Hepatocyte (in vitro differentiated cells): ENCODE data around the gene DCAF5. TPM values are rescaled to one million over a fixed set of nuclear protein-coding genes. Genes with fewer than 3 reads are reported as not detected.
A peak's percentile ranks its signal among the peaks of the same experiment; 100 is the strongest.

ENCODE experiments used
- DNase-seq: peaks from one replicate; pipeline ENCODE4 v3.0.0-alpha.2; 2016; ENCODE audit warnings: low spot score
- H2AFZ ChIP-seq: fragments of 200-600 bp; sonication (generic); 2 replicates; pipeline ENCODE4 v1.6.0; 2016; ENCODE audit warnings: antibody characterized with exemption, mild to moderate bottlenecking
- H3K27ac ChIP-seq: fragments of 200-600 bp; sonication (generic); 2 replicates; pipeline ENCODE4 v1.5.1; 2016; ENCODE audit warnings: mild to moderate bottlenecking
- H3K27me3 ChIP-seq: fragments of 200-600 bp; sonication (generic); 2 replicates; pipeline ENCODE4 v1.6.1; 2016
- H3K36me3 ChIP-seq: fragments of 200-600 bp; sonication (generic); replicated peaks from 2 replicates; pipeline ENCODE4 v1.5.1; 2016; ENCODE audit warnings: low read depth; ENCODE audit not compliant: insufficient read depth
- H3K4me1 ChIP-seq: fragments of 200-600 bp; sonication (generic); 2 replicates; pipeline ENCODE4 v1.5.1; 2016; ENCODE audit warnings: mild to moderate bottlenecking, moderate library complexity; ENCODE audit not compliant: insufficient read depth
- H3K4me2 ChIP-seq: fragments of 200-600 bp; sonication (generic); 2 replicates; pipeline ENCODE4 v1.6.0; 2016
- H3K4me3 ChIP-seq: fragments of 200-600 bp; sonication (generic); 2 replicates; pipeline ENCODE4 v1.5.1; 2016; ENCODE audit warnings: mild to moderate bottlenecking
- H3K79me2 ChIP-seq: fragments of 200-600 bp; sonication (generic); 2 replicates; pipeline ENCODE4 v1.6.0; 2017; ENCODE audit warnings: mild to moderate bottlenecking
- H3K9me2 ChIP-seq: fragments of 200-600 bp; sonication (generic); replicated peaks from 2 replicates; pipeline ENCODE4 v1.6.0; 2017; ENCODE audit warnings: mild to moderate bottlenecking; ENCODE audit not compliant: insufficient read depth
- H3K9me3 ChIP-seq: fragments of 200-600 bp; sonication (generic); 2 replicates; pipeline ENCODE4 v1.5.1; 2016; ENCODE audit warnings: low read depth, mild to moderate bottlenecking
- H4K20me1 ChIP-seq: fragments of 200-600 bp; sonication (generic); 2 replicates; pipeline ENCODE4 v1.6.0; 2016; ENCODE audit warnings: mild to moderate bottlenecking; ENCODE audit not compliant: insufficient read depth, poor library complexity, severe bottlenecking
- CTCF ChIP-seq: fragments of 200-600 bp; sonication (generic); IDR thresholded peaks from 2 replicates; pipeline ENCODE4 v1.5.1; 2016; ENCODE audit warnings: antibody characterized with exemption, mild to moderate bottlenecking; ENCODE audit not compliant: poor library complexity
- EZH2 ChIP-seq: fragments of 200-600 bp; sonication (generic); IDR thresholded peaks from 2 replicates; pipeline ENCODE4 v1.6.1; 2016; ENCODE audit warnings: antibody characterized with exemption, mild to moderate bottlenecking, borderline replicate concordance
- EZH2phosphoT487 ChIP-seq: fragments of 200-600 bp; sonication (generic); IDR thresholded peaks from one replicate; pipeline ENCODE4 v1.6.1; 2018; ENCODE audit warnings: antibody characterized with exemption, mild to moderate bottlenecking, low read depth, moderate library complexity; ENCODE audit not compliant: unreplicated experiment, severe bottlenecking
- WGBS: methylation state at CpG from one replicate; pipeline ENCODE4 v1.1.6; 2016; ENCODE audit warnings: low lambda C conversion rate; ENCODE audit errors: missing lambda C conversion rate; 5-methylcytosine and 5-hydroxymethylcytosine counted together
- polyA plus RNA-seq: library from polyadenylated mRNA; unstranded; fragments of >200 nt; fragmentation: Nextera tagmentation; extraction: Ambion mirVana; gene quantifications from 2 replicates; pipeline ENCODE4 v1.2.1, GENCODE V29; 2016
- total RNA-seq: library from RNA; depleted of rRNA; stranded (reverse); fragments of >200 nt; gene quantifications from 2 replicates; pipeline ENCODE4 v1.2.3, GENCODE V29; 2014

DCAF5 gene
- total and polyA plus RNA-seq, 2 experiments from 2014 or later: 34.4 to 47.6 TPM

DNA sequence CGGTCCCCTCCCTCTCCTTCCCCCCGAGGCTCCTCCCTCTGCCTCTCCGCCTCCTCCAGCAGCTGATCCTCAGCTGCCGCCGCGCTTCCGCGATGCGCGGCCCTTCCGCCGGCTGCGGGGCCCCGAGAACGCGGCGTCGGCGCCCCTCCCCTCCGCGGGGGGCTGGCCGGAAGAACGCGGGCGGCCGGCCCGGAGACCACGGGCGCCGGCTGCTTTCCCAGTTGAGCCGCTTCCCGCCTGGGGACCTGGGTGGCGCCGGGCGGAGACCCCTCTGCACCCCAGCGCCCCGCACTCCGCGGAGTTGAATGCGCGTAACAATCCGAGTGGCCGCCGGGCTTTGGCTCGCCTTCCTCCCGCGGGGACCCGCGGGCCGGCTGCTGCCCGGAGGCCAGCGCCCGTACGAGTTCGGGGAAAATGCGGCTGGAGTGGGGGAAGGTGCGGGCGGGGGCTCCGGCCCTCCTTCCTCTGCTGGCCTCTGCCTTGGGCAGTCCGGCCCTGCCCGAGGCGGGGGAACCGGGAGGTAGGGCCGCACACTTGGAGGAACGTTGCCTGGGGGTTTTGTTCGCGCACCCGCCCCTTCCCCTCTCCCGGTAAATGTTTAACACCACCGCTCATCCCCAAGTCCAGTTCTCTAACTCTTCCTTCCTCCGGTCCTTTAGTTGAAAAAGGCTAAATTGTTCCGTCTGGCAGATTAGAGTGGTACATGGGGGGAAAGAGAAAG, 393 bp upstream of the DCAF5 start:
- no peaks in the 10 kb centered on the region for H3K9me3 ChIP-seq
- peaks cover 19% of the 10 kb centered on the region for H3K4me1 ChIP-seq
- WGBS: 1% methylated on average over 34 of the region's 72 CpGs
- H3K36me3 ChIP-seq: no peaks in the 10 kb centered on the region
- H3K9me2 ChIP-seq: no peaks in the 10 kb centered on the region
- peak; percentile 97 for DNase-seq
- peak overlapping the region; percentile 99 for H3K27ac ChIP-seq
- H2AFZ ChIP-seq: peak overlapping the region; percentile 96
- peaks cover 24% of the 10 kb centered on the region for H4K20me1 ChIP-seq
- peak overlapping the region; percentile 86 for H3K4me2 ChIP-seq
- peak overlapping the region; percentile 95 for H3K4me3 ChIP-seq
- H3K27me3 ChIP-seq: no peaks in the 10 kb centered on the region
- peaks cover 38% of the 10 kb centered on the region for H3K79me2 ChIP-seq
- TF ChIP-seq CTCF (no peak), EZH2phosphoT487 (no peak), EZH2 (no peak)

DNA sequence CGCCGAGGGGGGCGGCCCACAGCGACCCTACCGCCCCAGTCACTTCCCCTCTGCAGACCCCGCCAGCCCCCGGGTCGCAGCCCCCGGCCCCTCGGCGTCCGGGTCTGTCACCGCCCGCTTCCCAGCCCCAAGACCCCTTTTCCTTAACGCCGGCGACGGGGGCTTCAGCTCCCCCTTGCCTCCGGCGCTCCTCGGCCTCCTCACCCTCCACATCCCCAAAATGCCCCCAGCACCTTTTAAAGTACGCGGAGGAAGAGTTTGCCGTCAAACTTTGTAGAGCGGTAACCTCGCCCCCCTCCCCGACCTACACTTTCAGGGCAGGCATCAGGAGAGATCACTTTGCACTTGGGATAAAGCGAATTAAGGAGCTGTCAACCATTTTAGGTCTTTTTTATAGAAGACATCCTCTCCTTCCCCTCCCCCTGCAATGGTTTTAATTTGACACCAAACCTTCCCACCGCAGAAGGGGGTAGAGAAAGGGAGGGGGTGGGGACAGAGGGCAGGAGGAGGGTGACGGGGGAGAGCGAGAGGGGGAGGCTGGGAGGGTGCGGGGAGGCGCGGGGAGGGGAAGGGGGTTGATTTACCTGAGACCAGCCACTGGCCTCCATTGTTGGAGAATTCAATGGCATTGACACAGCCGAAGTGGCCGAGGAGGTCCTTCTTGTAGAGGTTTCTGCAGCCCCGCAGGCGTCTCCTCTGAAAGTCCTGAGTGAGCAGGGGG, 578 bp downstream of the DCAF5 start:
- Histone ChIP-seq H3K9me3 (no peaks in the 10 kb centered on the region), H3K4me2 (peak overlapping the region; percentile 86), H3K4me1 (peaks cover 19% of the 10 kb centered on the region), H3K79me2 (peaks cover 48% of the 10 kb centered on the region), H3K27ac (peak overlapping the region; percentile 99), H3K36me3 (no peaks in the 10 kb centered on the region), H4K20me1 (peaks cover 33% of the 10 kb centered on the region), H3K4me3 (peak overlapping the region; percentile 95), H3K9me2 (no peaks in the 10 kb centered on the region), H2AFZ (peak overlapping the region; percentile 97), H3K27me3 (no peaks in the 10 kb centered on the region)
- TF ChIP-seq EZH2phosphoT487 (no peak), EZH2 (no peak), CTCF (no peak)
- WGBS: 2% methylated on average over 17 of the region's 38 CpGs
- DNase-seq: peak; percentile 63

GRCh38 chr14:69151458-69152180, 1.3 kb downstream of the DCAF5 start:
- Histone ChIP-seq H3K4me2 (peak overlapping the region; percentile 86), H3K79me2 (peaks cover 55% of the 10 kb centered on the region)
- 3% methylated on average over 45 of the region's 57 CpGs for WGBS

More at GRCh38 chr14:69151458-69152180, 1.3 kb downstream of the DCAF5 start:
- Histone ChIP-seq H3K4me1 (peaks cover 19% of the 10 kb centered on the region), H4K20me1 (peaks cover 40% of the 10 kb centered on the region), H3K9me3 (no peaks in the 10 kb centered on the region), H2AFZ (peak overlapping the region; percentile 97), H3K9me2 (no peaks in the 10 kb centered on the region), H3K27ac (peak overlapping the region; percentile 99), H3K4me3 (peak overlapping the region; percentile 95), H3K27me3 (no peaks in the 10 kb centered on the region), H3K36me3 (no peaks in the 10 kb centered on the region)
- DNase-seq: peak; percentile 89
- TF ChIP-seq CTCF (peak; percentile 53), EZH2 (no peak)
